OCI-LY3 (cell line): Measurements from ENCODE around the gene KLB.

Source experiments
- H2AFZ ChIP-seq: fragments of 200-600, 300-600 bp; shearing (Covaris generic); 2 replicates; pipeline ENCODE4 v1.6.0; 2014; ENCODE audit warnings: antibody characterized with exemption, low read depth, low read length
- H3K27ac ChIP-seq: fragments of 200-600, 300-600 bp; sonication (generic); 2 replicates; pipeline ENCODE4 v1.5.1; 2014; ENCODE audit warnings: mild to moderate bottlenecking, low read length, moderate library complexity, mixed read lengths
- H3K27me3 ChIP-seq: fragments of 200-600, 300-600 bp; sonication (generic); 2 replicates; pipeline ENCODE4 v1.6.1; 2014; ENCODE audit warnings: low read depth, low read length, mixed read lengths
- H3K36me3 ChIP-seq: fragments of 200-600, 300-600 bp; sonication (generic); replicated peaks from 2 replicates; pipeline ENCODE3; 2014; ENCODE audit warnings: low read depth, low read length, mixed read lengths
- H3K4me1 ChIP-seq: fragments of 300-600, 200-600 bp; sonication (generic); 2 replicates; pipeline ENCODE4 v1.6.1; 2014; ENCODE audit warnings: low read length, mixed read lengths
- H3K4me2 ChIP-seq: fragments of 200-600, 300-600 bp; sonication (generic); 2 replicates; pipeline ENCODE4 v1.6.1; 2014; ENCODE audit warnings: low read length, mixed read lengths
- H3K4me3 ChIP-seq: fragments of 300-600, 200-600 bp; sonication (generic); 2 replicates; pipeline ENCODE4 v1.5.1; 2014; ENCODE audit warnings: antibody characterized with exemption, mild to moderate bottlenecking, low read length, moderate library complexity
- H3K79me2 ChIP-seq: fragments of 300-600, 200-600 bp; shearing (Covaris generic); 2 replicates; pipeline ENCODE4 v1.6.1; 2014; ENCODE audit warnings: mild to moderate bottlenecking, low read length, mixed read lengths
- H3K9ac ChIP-seq: fragments of 300-600, 200-600 bp; shearing (Covaris generic); 2 replicates; pipeline ENCODE4 v1.6.0; 2014; ENCODE audit warnings: mild to moderate bottlenecking, low read length, moderate library complexity
- H3K9me3 ChIP-seq: fragments of 200-600, 300-600 bp; shearing (Covaris generic); 2 replicates; pipeline ENCODE4 v1.6.1; 2014; ENCODE audit warnings: low read length, mixed read lengths; ENCODE audit not compliant: insufficient read depth
- H4K20me1 ChIP-seq: fragments of 200-600, 300-600 bp; sonication (generic); 2 replicates; pipeline ENCODE4 v1.6.1; 2016; ENCODE audit warnings: low read length, mixed read lengths; ENCODE audit not compliant: insufficient read depth
- EZH2phosphoT487 ChIP-seq: fragments of 200-600 bp; shearing (Covaris generic); IDR thresholded peaks from 2 replicates; pipeline ENCODE4 v1.6.1; 2018; ENCODE audit warnings: antibody characterized with exemption, mixed run types, low read depth
- TF ChIP-seq, protein P1 (sequence below): fragments of 200-600, 300-600 bp; sonication (generic); IDR thresholded peaks from 2 replicates; pipeline ENCODE4 v1.5.1; 2014; ENCODE audit warnings: antibody characterized with exemption, low read length, low read depth

The KLB gene

DNA sequence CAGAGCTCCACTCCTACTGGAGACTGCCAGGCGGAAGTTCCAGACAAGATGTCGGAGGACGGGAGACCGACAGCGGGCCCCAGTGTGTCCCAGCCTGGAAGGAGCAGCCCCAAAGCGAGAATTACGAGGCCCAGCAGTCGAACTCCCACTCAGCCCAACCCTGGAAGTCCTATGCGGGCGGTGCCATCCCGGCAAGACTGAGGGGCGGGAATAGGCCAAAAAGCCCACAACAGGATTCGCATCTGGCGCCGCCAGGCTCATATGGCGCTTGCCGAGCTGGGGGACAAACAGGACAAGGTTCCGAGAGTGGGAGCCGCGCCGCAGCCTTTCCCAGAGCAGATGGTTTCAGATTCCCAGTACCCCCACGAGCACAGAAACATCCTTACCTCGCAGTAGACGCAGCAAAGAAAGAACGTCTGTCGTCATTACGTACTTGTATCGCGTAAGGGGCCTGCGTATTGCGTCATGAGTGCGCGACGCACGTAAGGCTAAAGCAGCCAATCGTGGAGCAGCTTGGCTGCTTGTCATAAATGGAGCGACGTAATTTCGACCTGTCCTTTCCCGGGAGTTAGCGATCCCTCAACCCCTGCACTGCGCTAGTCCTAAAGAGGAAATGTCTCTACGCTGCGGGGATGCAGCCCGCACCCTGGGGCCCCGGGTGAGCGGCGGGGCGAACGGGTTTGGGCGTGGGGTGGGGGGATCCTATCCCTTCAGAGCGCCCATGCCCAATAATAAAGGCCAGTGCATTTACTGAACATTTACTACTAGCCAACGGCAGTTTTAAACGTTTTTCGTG, 52.0 kb downstream of the KLB start, which contains the start of the genes LIAS and RPL9:
Gene LIAS (plus strand): TSS at position 552 of the 796 bp plus-strand sequence. CDS start 62 bp downstream, at position 614.
Gene RPL9 (minus strand): TSS at position 418 of the 796 bp plus-strand sequence. CDS start 483 bp downstream, outside the sequence.
- peak within 1 kb of the TSS; percentile 82 for H3K27ac ChIP-seq
- TF ChIP-seq, protein P1, sequence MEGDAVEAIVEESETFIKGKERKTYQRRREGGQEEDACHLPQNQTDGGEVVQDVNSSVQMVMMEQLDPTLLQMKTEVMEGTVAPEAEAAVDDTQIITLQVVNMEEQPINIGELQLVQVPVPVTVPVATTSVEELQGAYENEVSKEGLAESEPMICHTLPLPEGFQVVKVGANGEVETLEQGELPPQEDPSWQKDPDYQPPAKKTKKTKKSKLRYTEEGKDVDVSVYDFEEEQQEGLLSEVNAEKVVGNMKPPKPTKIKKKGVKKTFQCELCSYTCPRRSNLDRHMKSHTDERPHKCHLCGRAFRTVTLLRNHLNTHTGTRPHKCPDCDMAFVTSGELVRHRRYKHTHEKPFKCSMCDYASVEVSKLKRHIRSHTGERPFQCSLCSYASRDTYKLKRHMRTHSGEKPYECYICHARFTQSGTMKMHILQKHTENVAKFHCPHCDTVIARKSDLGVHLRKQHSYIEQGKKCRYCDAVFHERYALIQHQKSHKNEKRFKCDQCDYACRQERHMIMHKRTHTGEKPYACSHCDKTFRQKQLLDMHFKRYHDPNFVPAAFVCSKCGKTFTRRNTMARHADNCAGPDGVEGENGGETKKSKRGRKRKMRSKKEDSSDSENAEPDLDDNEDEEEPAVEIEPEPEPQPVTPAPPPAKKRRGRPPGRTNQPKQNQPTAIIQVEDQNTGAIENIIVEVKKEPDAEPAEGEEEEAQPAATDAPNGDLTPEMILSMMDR, result no peak
- no peak for TF ChIP-seq EZH2phosphoT487
- H2AFZ ChIP-seq, result peak within 1 kb of the TSS; percentile 71
- H3K9ac ChIP-seq, result peak within 1 kb of the TSS; percentile 98
- H3K36me3 ChIP-seq, result peaks cover 53% of the 10 kb centered on the region
- H3K79me2 ChIP-seq, result peaks cover 56% of the 10 kb centered on the region
- peak within 1 kb of the TSS; percentile 86 for H3K4me2 ChIP-seq
- no peaks in the 10 kb centered on the region for H3K27me3 ChIP-seq
- H4K20me1 ChIP-seq, result peaks cover 40% of the 10 kb centered on the region
- H3K4me3 ChIP-seq, result peak within 1 kb of the TSS; percentile 96
- no peaks in the 10 kb centered on the region for H3K9me3 ChIP-seq
- H3K4me1 ChIP-seq, result peaks cover 20% of the 10 kb centered on the region

DNA sequence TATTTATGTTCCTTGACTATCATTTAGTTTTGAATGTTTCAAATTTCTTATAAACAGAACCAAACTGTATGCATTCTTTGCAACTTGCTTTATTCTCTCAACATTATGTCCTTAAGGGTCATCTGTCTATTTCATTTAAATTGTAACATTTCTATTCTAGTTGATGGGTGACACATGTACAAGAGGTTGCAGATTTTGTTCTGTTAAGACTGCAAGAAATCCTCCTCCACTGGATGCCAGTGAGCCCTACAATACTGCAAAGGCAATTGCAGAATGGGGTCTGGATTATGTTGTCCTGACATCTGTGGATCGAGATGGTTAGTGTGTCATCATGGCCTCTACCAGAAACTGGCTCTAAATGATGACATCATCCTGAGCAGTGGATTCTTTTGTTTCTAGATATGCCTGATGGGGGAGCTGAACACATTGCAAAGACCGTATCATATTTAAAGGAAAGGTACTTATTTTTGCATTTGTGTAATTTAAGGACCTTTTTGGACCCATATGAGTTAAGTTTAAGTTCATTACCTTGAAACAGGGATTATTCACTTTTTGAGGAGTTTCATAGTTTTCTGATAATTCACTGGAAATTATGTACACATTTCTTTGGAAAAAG, 58.3 kb downstream of the KLB start:
- H3K9me3 ChIP-seq, result no peaks in the 10 kb centered on the region
- peak overlapping the region; percentile 56 for H3K4me2 ChIP-seq
- H3K27ac ChIP-seq, result peak overlapping the region; percentile 33
- no peak for TF ChIP-seq EZH2phosphoT487
- TF ChIP-seq, protein P1, result peak; percentile 35
- H3K36me3 ChIP-seq, result peaks cover 17% of the 10 kb centered on the region
- H3K4me1 ChIP-seq, result peaks cover 22% of the 10 kb centered on the region
- H3K79me2 ChIP-seq, result peaks cover 10% of the 10 kb centered on the region
- peak overlapping the region; percentile 30 for H3K9ac ChIP-seq
- H4K20me1 ChIP-seq, result no peaks in the 10 kb centered on the region
- peak overlapping the region; percentile 55; the same call in 1 of the 2 replicates for H2AFZ ChIP-seq
- no peaks in the 10 kb centered on the region for H3K27me3 ChIP-seq
- H3K4me3 ChIP-seq, result peak overlapping the region; percentile 40

DNA sequence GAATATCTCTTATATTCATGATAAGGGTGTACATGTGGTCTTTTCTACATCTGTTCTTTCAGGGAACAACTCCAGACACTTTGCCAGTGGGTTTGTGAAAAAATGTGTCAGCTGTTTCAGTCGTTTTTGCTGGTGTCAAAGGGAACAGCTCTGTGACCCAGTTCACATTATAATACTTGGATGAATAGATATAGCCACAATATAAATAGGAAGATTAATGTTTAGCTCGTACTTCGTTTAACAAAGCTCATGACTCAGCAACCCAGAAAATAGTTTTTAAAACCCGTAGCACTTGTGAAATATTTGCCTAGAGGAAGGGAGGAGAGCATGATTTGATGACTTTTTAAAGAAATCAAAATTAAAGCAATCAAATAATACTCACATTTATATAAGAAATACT, 60.0 kb downstream of the KLB start:
- Histone ChIP-seq H3K4me2 (no peak overlapping the region), H3K27me3 (no peaks in the 10 kb centered on the region), H4K20me1 (no peaks in the 10 kb centered on the region), H3K27ac (no peak overlapping the region), H3K36me3 (peaks cover 22% of the 10 kb centered on the region), H2AFZ (no peak overlapping the region), H3K9me3 (no peaks in the 10 kb centered on the region), H3K9ac (no peak overlapping the region), H3K4me3 (no peak overlapping the region), H3K4me1 (peaks cover 22% of the 10 kb centered on the region), H3K79me2 (no peaks in the 10 kb centered on the region)
- TF ChIP-seq, protein P1, result no peak
- no peak for TF ChIP-seq EZH2phosphoT487

DNA sequence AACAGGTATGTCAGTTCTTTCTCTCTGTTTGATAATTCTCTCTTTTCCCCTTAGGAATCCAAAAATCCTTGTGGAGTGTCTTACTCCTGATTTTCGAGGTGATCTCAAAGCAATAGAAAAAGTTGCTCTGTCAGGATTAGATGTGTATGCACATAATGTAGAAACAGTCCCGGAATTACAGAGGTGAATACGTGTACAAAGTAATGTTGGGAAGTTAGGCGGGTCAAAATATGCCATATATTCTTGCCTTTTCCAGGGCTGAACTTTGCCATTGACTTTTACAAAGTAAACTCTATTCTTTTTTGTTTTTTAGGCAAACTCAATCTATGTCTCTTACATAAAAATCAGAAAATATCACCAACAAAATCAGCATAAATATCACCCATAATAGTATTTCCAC, 60.7 kb downstream of the KLB start:
- no peak overlapping the region for H3K27ac ChIP-seq
- H3K4me3 ChIP-seq, result no peak overlapping the region
- H2AFZ ChIP-seq, result no peak overlapping the region
- no peak overlapping the region for H3K9ac ChIP-seq
- no peaks in the 10 kb centered on the region for H4K20me1 ChIP-seq
- peaks cover 25% of the 10 kb centered on the region for H3K36me3 ChIP-seq
- no peaks in the 10 kb centered on the region for H3K27me3 ChIP-seq
- H3K4me2 ChIP-seq, result no peak overlapping the region
- TF ChIP-seq, protein P1, result no peak
- no peak for TF ChIP-seq EZH2phosphoT487
- no peaks in the 10 kb centered on the region for H3K9me3 ChIP-seq
- no peaks in the 10 kb centered on the region for H3K79me2 ChIP-seq
- H3K4me1 ChIP-seq, result peaks cover 22% of the 10 kb centered on the region
